HEK293T (cell line): Measurements from ENCODE around the gene ACSL6.

Experiments used
- FOXK2 ChIP-seq: fragments of 450-650 bp; IDR thresholded peaks from 2 replicates; pipeline ENCODE4 v1.6.1; 2016; ENCODE audit warnings: mild to moderate bottlenecking
- PKNOX1 ChIP-seq: fragments of 450-650 bp; IDR thresholded peaks from 2 replicates; pipeline ENCODE4 v1.6.1; 2016
- SUZ12 ChIP-seq: fragments of 450-650 bp; IDR thresholded peaks from 2 replicates; pipeline ENCODE4 v1.6.1; 2016; ENCODE audit warnings: mild to moderate bottlenecking
- ZNF384 ChIP-seq: fragments of 450-650 bp; IDR thresholded peaks from 2 replicates; pipeline ENCODE4 v1.6.1; 2016

DNA sequence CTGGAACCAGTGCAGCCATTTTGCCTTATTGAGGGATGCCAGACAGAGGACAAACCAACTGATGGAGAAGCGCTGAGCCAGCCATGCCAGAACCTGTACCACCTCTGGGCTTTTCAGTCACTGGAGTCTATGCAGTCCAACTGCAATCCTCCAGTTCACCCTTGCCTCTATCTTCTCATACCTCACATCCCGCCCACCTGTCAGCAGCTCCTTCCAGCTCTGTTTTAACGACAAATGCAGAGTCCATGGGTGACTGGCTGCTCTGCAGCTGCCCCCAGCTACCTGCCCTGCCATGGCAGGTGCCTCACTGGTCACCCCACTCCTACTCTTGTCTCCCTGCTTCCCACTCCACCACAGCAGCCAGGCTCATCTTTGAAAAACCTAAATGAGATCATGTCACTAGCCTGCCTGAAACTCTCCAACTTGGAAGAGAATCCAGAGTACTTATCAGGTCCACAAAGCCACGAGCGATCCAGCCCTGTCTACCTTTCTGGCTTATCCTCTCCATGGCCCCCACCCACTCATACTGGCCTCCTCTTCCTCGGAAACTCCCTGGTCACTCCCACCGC, 14.0 kb upstream of the ACSL6 start:
- TF ChIP-seq SUZ12 (no peak), FOXK2 (no peak), ZNF384 (no peak), PKNOX1 (no peak)
